Endodermal cell (in vitro differentiated cells): ENCODE measurements around the gene ASRGL1. TPM values are rescaled to one million over a fixed set of nuclear protein-coding genes. Genes with fewer than 3 reads are reported as not detected.
"Not testable (repeated sequence)": the region's sequence is repeated elsewhere in the genome, so short reads cannot be mapped to it uniquely, and the experiment has no call there.

Experiments used
- DNase-seq: peaks from one replicate; pipeline ENCODE4 v3.0.0-alpha.2; 2017
- H3K27ac ChIP-seq: 2 replicates; pipeline ENCODE4 v1.5.1; 2013; ENCODE audit warnings: mild to moderate bottlenecking, low read depth, low read length, moderate library complexity
- H3K27me3 ChIP-seq: 2 replicates; pipeline ENCODE4 v1.6.1; 2013; ENCODE audit warnings: mild to moderate bottlenecking, low read length, moderate library complexity; ENCODE audit not compliant: insufficient read depth, control insufficient read depth, poor library complexity, severe bottlenecking
- H3K36me3 ChIP-seq: 2 replicates; pipeline ENCODE4 v1.7.0; 2013; ENCODE audit warnings: mild to moderate bottlenecking, low read length, moderate library complexity; ENCODE audit not compliant: control insufficient read depth, insufficient read depth
- H3K4me1 ChIP-seq: one replicate; pipeline ENCODE4 v1.7.0; 2013; ENCODE audit warnings: low read length; ENCODE audit not compliant: control insufficient read depth, insufficient read depth
- H3K4me3 ChIP-seq: 2 replicates; pipeline ENCODE4 v1.5.1; 2013; ENCODE audit warnings: mild to moderate bottlenecking, low read length, moderate library complexity
- H3K9ac ChIP-seq: 2 replicates; pipeline ENCODE4 v1.6.1; 2013; ENCODE audit warnings: mild to moderate bottlenecking, low read length, moderate library complexity; ENCODE audit not compliant: poor library complexity, severe bottlenecking; ENCODE audit errors: extremely low read depth
- H3K9me3 ChIP-seq: 2 replicates; pipeline ENCODE4 v1.6.1; 2013; ENCODE audit warnings: mild to moderate bottlenecking, low read length, moderate library complexity; ENCODE audit not compliant: control insufficient read depth
- H3K27ac Mint-ChIP-seq: 2 replicates; pipeline ENCODE4 v1.8.0; 2020; ENCODE audit warnings: mixed read lengths
- H3K27me3 Mint-ChIP-seq: 2 replicates; pipeline ENCODE4 v1.8.0; 2021; ENCODE audit warnings: mild to moderate bottlenecking, mixed read lengths; ENCODE audit not compliant: insufficient read depth
- H3K36me3 Mint-ChIP-seq: 2 replicates; pipeline ENCODE4 v1.8.0; 2020; ENCODE audit warnings: low read depth, mixed read lengths
- H3K4me1 Mint-ChIP-seq: 2 replicates; pipeline ENCODE4 v1.8.0; 2020; ENCODE audit warnings: mixed read lengths
- H3K4me3 Mint-ChIP-seq: 2 replicates; pipeline ENCODE4 v1.8.0; 2020; ENCODE audit warnings: mild to moderate bottlenecking, moderate library complexity, mixed read lengths
- H3K9me3 Mint-ChIP-seq: 2 replicates; pipeline ENCODE4 v1.8.0; 2020; ENCODE audit warnings: mild to moderate bottlenecking, mixed read lengths
- CTCF ChIP-seq: fragments of 200-600 bp; sonication (generic); conservative IDR thresholded peaks from 2 replicates; pipeline ENCODE4 v1.5.0; 2021; ENCODE audit warnings: antibody characterized with exemption, mild to moderate bottlenecking
- WGBS, 2 experiments: methylation state at CpG; one replicate each; pipeline versions ENCODE4 v1.1.5 to v1.1.7; 2013; ENCODE audit warnings: missing lambda C conversion rate in 2 of 2, mixed read lengths in 1 of 2; ENCODE audit not compliant: insufficient coverage in 1 of 2, insufficient read length in 1 of 2; 5-methylcytosine and 5-hydroxymethylcytosine counted together
- total RNA-seq, 2 donors: library from RNA; stranded (reverse); fragmentation: NEBNext Ultra II Directional in 1 of 2; extraction: Animal tissue kit (Norgen Biotek cat#: 25700) in 1 of 2; gene quantifications; 2 replicates in 1 of 2; 3 replicates in 1 of 2; pipeline ENCODE4 v1.2.1, GENCODE V29; 2021

ASRGL1 gene
- total RNA-seq, 2 donors from 2014 or later = 39.8 to 61.8 TPM

GRCh38 chr11:62327541-62327940 is 9.7 kb upstream of the ASRGL1 start:
- 95% methylated on average over 10 to 14 of the region's 14 CpGs for WGBS, 2 experiments
- H3K9ac ChIP-seq, H3K4me3 Mint-ChIP-seq, H3K9me3 Mint-ChIP-seq, H3K4me1 ChIP-seq, H3K36me3 Mint-ChIP-seq, H3K27ac Mint-ChIP-seq, H3K27me3 ChIP-seq, H3K27ac ChIP-seq, DNase-seq, H3K9me3 ChIP-seq, H3K36me3 ChIP-seq, H3K4me3 ChIP-seq: not testable (repeated sequence)
- peaks cover 14% of the 10 kb centered on the region for H3K4me1 Mint-ChIP-seq
- peaks cover 34% of the 10 kb centered on the region for H3K27me3 Mint-ChIP-seq

GRCh38 chr11:62331264-62331663 is 6.0 kb upstream of the ASRGL1 start:
- WGBS, 2 experiments = 96 to 100% methylated on average over 2 to 3 of the region's 3 CpGs
- DNase-seq, H3K4me3 ChIP-seq, H3K9me3 ChIP-seq, H3K27ac ChIP-seq, H3K9me3 Mint-ChIP-seq, H3K4me3 Mint-ChIP-seq, H3K27ac Mint-ChIP-seq, H3K36me3 Mint-ChIP-seq, H3K4me1 ChIP-seq, H3K36me3 ChIP-seq, H3K9ac ChIP-seq: not testable (repeated sequence)
- peaks cover 25% of the 10 kb centered on the region for H3K27me3 ChIP-seq
- H3K4me1 Mint-ChIP-seq = peaks cover 12% of the 10 kb centered on the region
- H3K27me3 Mint-ChIP-seq = peaks cover 55% of the 10 kb centered on the region

- no peak for DNase-seq
- Mint-ChIP-seq H3K36me3 (no peaks in the 10 kb centered on the region), H3K9me3 (peaks cover 1% of the 10 kb centered on the region), H3K4me3 (no peak overlapping the region), H3K27me3 (peaks cover 70% of the 10 kb centered on the region), H3K4me1 (peaks cover 9% of the 10 kb centered on the region), H3K27ac (no peak overlapping the region)
- WGBS, 2 experiments = 91 to 94% methylated on average over 5 of the region's 5 CpGs
- H3K9ac ChIP-seq = no peak overlapping the region
- H3K4me1 ChIP-seq = no peaks in the 10 kb centered on the region
- H3K27me3 ChIP-seq = peaks cover 25% of the 10 kb centered on the region
- no peak for TF ChIP-seq CTCF
- H3K36me3 ChIP-seq = no peaks in the 10 kb centered on the region
- no peaks in the 10 kb centered on the region for H3K9me3 ChIP-seq
- H3K4me3 ChIP-seq = no peak overlapping the region
- H3K27ac ChIP-seq = no peak overlapping the region
Measured at GRCh38 chr11:62333768-62334167, 3.5 kb upstream of the ASRGL1 start.

- Mint-ChIP-seq H3K27ac (peak overlapping the region; percentile 50), H3K4me3 (peak overlapping the region; percentile 81), H3K27me3 (peaks cover 54% of the 10 kb centered on the region), H3K4me1 (peaks cover 21% of the 10 kb centered on the region)
- Histone ChIP-seq H3K36me3 (peaks cover 16% of the 10 kb centered on the region), H3K4me3 (peak overlapping the region; percentile 93), H3K27me3 (peaks cover 24% of the 10 kb centered on the region)
- DNase-seq, H3K36me3 Mint-ChIP-seq, H3K9ac ChIP-seq, H3K4me1 ChIP-seq, H3K9me3 ChIP-seq, H3K27ac ChIP-seq, H3K9me3 Mint-ChIP-seq: not testable (repeated sequence)
- 82 to 93% methylated on average over 16 to 19 of the region's 19 CpGs for WGBS, 2 experiments
Measured at GRCh38 chr11:62336949-62337302, 322 bp upstream of the ASRGL1 start.
